ENCODE measurements around the gene KCP.

Gene KCP

DNA sequence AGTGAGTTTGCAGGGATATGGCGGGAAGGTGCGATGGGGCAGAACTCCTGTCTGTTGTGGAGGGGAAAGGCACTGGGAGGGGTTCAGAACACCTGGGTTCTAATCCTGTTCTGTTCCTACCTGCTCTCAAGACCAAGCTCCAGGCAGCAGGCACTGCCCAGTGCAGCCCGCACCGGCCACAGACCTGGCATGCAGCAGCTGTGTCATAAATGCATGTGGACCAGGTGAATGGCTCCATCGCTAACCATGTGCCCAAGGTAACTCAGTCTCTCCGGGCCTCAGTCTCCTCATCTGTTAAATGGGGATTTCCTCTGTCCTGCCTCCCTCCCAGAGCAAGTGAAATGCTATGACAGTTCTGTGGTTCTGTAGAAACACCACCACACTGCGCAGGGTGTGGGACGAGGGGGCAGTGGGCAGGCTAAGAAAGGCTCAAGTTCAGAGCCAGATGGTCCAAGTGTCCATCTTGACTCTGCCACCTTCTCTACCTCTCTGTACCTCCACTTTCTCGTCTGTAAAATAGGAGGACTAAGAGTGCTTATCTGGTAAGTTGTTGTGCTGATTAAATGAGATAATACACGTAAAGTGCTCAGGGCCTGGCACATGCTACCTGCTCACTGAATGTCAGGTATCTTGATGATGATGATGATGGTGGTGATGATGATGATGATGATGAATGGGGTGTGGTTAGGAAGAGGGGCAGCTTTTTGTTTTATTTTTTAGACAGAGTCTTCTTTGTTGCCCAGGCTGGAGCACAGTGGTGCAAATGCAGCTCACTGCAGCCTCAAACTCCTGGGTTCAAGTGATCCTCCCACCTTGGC, 24.9 kb downstream of the KCP start:
- Histone ChIP-seq H3K4me3 (ENCODE audit: low read depth in 1 of 2, low read length in 2 of 2) (no peak overlapping the region), H3K27ac (ENCODE audit: low read depth, low read length) (no peak overlapping the region), H3K27me3 (ENCODE audit: control insufficient read depth in 1 of 2, insufficient read depth in 2 of 2, low read length in 2 of 2) (peaks cover 0 to 4% of the 10 kb centered on the region in 2 donors), H3K4me1 (ENCODE audit: control insufficient read depth in 1 of 2, insufficient read depth in 2 of 2, low read length in 2 of 2) (peaks cover 5 to 9% of the 10 kb centered on the region in 2 donors), H3K36me3 (ENCODE audit: control insufficient read depth in 1 of 2, insufficient read depth in 2 of 2, low read length in 2 of 2) (no peaks in the 10 kb centered on the region), H3K9me3 (ENCODE audit: control insufficient read depth in 1 of 2, low read length in 2 of 2) (no peaks in the 10 kb centered on the region), H3K9ac (ENCODE audit: low read depth in 1 of 2, low read length in 2 of 2) (no peak overlapping the region)

DNA sequence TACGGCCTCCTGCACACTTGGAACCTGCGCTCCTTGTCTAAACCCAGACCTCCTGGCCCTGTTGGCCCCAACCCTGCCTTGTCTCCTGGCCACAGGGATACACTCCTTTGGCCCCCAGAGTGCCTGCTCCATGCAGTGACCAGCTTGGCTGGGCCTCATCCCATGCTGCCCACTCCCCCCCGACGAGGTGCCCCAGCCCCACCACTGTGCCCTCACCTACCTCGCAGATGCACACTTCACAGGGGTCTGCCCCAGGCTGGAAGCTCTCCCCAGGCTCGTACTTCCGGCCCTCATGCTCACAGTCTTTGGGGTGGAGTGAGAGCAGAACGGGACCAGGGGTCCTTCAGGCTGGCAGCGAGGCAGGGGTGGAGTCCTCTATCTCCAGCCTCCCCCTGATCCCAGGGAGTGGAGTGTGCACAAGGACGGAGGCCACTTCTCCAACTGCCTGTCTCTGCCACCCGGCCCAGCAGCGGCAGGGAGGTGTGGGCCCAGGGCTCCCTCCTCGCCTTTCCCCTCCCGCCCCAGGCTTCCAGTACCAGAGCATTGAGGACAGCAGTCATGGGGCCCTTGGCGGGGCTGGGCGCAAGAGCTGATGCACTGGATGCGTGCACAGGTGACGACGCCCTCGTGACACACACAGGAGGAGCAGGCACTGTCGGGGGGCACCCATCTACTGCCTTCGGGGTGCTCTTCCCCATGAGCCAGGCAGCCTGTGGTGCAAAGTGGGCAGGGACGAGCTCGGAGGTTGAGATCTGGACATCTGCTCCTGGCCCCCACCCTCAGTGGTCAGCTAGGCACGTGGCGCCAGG, 25.7 kb downstream of the KCP start:
- Histone ChIP-seq H3K27me3 (ENCODE audit: control insufficient read depth in 1 of 2, insufficient read depth in 2 of 2, low read length in 2 of 2) (no peaks in the 10 kb centered on the region), H3K4me3 (ENCODE audit: low read depth in 1 of 2, low read length in 2 of 2) (no peak overlapping the region), H3K27ac (ENCODE audit: low read depth, low read length) (no peak overlapping the region), H3K36me3 (ENCODE audit: control insufficient read depth in 1 of 2, insufficient read depth in 2 of 2, low read length in 2 of 2) (no peaks in the 10 kb centered on the region), H3K9ac (ENCODE audit: low read depth in 1 of 2, low read length in 2 of 2) (no peak overlapping the region), H3K9me3 (ENCODE audit: control insufficient read depth in 1 of 2, low read length in 2 of 2) (no peaks in the 10 kb centered on the region), H3K4me1 (ENCODE audit: control insufficient read depth in 1 of 2, insufficient read depth in 2 of 2, low read length in 2 of 2) (peaks cover 5 to 9% of the 10 kb centered on the region in 2 donors)

DNA sequence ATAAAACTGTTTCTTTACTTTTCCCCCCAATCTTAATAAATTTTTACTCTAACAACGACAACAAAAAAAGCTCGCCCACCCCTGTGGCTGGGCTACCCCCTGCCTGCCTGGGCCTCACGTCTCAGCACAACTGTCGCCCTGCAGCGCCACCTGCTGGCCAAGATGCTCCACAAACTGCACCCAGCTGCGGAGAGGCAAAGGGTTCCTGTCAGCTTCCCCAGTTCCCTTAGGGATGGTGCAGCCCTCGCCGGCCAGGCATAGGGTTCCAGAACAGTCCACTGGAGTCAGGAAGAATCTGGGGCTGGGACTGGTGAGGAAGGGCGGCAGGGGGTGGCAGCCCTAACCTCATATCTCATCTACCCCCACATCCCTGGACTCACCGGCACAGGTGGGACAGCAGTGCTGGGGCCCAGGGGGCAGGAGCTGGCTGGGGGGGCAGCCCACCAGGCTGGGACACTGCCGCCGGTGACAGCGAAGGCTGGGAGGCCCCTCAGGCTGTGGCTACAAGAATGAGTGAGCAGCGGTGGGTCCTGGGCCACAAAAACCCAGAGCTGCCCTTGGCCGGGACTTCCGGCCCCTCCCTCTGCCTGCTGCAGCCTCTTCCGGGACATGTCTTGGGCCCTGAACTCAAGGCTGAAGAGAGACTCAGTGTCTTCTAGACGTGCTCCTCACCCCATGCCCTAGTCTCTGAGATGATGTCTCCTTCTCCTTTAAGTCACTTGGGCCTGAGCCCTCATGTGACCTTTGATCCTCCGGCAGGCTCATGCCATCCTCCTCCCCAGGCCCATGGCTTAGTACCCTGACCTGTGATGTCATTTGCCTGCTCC, 26.7 kb downstream of the KCP start:
- Histone ChIP-seq H3K36me3 (ENCODE audit: control insufficient read depth in 1 of 2, insufficient read depth in 2 of 2, low read length in 2 of 2) (no peaks in the 10 kb centered on the region), H3K27me3 (ENCODE audit: control insufficient read depth in 1 of 2, insufficient read depth in 2 of 2, low read length in 2 of 2) (no peaks in the 10 kb centered on the region), H3K9me3 (ENCODE audit: control insufficient read depth in 1 of 2, low read length in 2 of 2) (no peaks in the 10 kb centered on the region), H3K9ac (ENCODE audit: low read depth in 1 of 2, low read length in 2 of 2) (no peak overlapping the region), H3K4me1 (ENCODE audit: control insufficient read depth in 1 of 2, insufficient read depth in 2 of 2, low read length in 2 of 2) (peaks cover 5 to 9% of the 10 kb centered on the region in 2 donors), H3K4me3 (ENCODE audit: low read depth in 1 of 2, low read length in 2 of 2) (peak overlapping the region in 1 of 2 donors; percentile 61), H3K27ac (ENCODE audit: low read depth, low read length) (no peak overlapping the region)

DNA sequence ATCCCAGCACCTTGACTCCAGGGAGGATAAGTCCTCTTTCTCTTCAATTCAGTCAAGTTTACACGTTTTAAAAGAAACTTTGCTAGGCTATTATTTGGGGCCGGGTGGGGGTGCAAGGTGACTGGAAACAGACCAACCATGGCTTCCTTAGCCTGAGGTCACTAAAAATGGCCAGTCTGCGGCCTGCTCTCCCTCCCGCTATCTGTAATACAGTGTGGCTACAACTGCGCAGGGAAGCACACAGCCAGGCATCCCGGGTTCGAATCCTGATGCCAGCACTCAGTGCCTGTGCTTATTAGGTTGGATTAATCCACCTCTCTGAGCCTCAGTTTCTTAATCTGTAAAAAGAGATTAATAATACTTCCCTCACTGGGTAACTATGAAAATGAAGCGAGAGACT, 28.4 kb downstream of the KCP start:
- no peak overlapping the region for H3K4me3 ChIP-seq (ENCODE audit: low read depth in 1 of 2, low read length in 2 of 2)
- H3K9ac ChIP-seq (ENCODE audit: low read depth in 1 of 2, low read length in 2 of 2) = no peak overlapping the region
- H3K27me3 ChIP-seq (ENCODE audit: control insufficient read depth in 1 of 2, insufficient read depth in 2 of 2, low read length in 2 of 2) = no peaks in the 10 kb centered on the region
- no peak overlapping the region for H3K27ac ChIP-seq (ENCODE audit: low read depth, low read length)
- H3K9me3 ChIP-seq (ENCODE audit: control insufficient read depth in 1 of 2, low read length in 2 of 2) = no peaks in the 10 kb centered on the region
- H3K36me3 ChIP-seq (ENCODE audit: control insufficient read depth in 1 of 2, insufficient read depth in 2 of 2, low read length in 2 of 2) = no peaks in the 10 kb centered on the region
- H3K4me1 ChIP-seq (ENCODE audit: control insufficient read depth in 1 of 2, insufficient read depth in 2 of 2, low read length in 2 of 2) = peaks cover 6 to 9% of the 10 kb centered on the region in 2 donors

DNA sequence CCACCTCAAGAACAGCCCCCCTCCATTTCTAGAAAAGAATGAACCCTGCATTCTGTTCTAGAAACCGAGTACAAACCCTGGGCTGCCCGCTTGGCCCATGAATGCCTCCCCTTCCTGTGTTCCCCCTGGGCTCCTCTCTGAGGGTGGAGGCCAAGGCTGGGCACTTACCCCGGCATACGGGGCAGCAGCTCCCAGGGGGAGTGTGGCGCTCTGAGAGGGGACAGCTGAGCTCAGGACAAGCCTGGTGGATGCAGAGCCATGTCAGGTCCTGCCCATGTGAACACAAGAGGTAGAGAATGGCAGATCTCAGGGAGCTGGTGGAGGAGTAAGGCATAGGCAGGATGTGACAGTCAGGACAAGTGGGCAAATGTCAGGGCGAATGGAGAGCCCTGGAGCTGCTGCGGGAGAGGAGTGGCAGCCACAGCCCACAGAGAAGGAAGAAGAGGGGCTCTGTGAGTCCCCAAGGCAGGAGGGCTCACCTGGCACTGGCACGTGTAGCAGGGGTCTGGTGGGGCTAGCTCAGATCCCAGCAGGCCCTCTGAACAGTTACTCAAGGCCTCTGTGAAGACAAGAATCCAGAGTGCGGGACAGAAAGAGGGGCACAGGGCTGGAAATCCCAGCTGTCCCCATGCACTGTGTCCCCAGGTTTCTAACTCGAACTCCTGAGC, 28.9 kb downstream of the KCP start:
- Histone ChIP-seq H3K27ac (ENCODE audit: low read depth, low read length) (no peak overlapping the region), H3K9me3 (ENCODE audit: control insufficient read depth in 1 of 2, low read length in 2 of 2) (no peaks in the 10 kb centered on the region), H3K36me3 (ENCODE audit: control insufficient read depth in 1 of 2, insufficient read depth in 2 of 2, low read length in 2 of 2) (no peaks in the 10 kb centered on the region), H3K9ac (ENCODE audit: low read depth in 1 of 2, low read length in 2 of 2) (no peak overlapping the region), H3K4me3 (ENCODE audit: low read depth in 1 of 2, low read length in 2 of 2) (no peak overlapping the region), H3K4me1 (ENCODE audit: control insufficient read depth in 1 of 2, insufficient read depth in 2 of 2, low read length in 2 of 2) (peaks cover 11 to 14% of the 10 kb centered on the region in 2 donors), H3K27me3 (ENCODE audit: control insufficient read depth in 1 of 2, insufficient read depth in 2 of 2, low read length in 2 of 2) (no peaks in the 10 kb centered on the region)

DNA sequence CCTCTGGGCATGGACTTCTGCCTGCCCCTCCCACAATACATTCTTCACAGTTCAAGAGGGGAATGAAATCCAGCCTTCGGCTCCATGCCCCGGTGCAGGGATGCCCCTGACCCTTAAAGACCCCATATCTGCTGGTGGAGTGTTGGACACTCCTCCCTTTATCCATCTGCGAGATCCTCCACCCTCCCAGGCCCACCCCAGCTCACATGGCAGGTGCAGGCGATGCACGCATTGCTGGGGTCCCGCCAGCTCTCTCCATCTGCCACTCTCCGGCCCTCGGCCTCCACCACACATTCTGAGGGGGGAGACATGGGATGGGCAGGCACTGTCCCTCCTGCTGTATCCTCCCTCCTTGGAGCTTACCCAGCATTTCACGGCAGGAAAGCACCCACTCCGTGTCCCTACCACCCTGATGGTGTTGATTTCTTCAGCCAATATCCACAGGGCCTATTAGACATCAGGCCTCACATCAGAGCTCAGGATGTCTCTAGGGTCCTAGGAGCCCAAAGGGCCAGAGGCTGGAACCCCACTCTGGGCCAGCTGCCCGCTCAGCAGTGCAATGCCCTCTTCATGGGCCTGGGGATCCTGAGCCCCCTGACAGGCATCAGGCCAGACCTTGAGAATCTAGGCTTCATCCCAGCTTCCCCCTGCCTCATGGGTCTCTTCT, 29.6 kb downstream of the KCP start:
- Histone ChIP-seq H3K9me3 (ENCODE audit: control insufficient read depth in 1 of 2, low read length in 2 of 2) (no peaks in the 10 kb centered on the region), H3K36me3 (ENCODE audit: control insufficient read depth in 1 of 2, insufficient read depth in 2 of 2, low read length in 2 of 2) (no peaks in the 10 kb centered on the region), H3K27ac (ENCODE audit: low read depth, low read length) (no peak overlapping the region), H3K4me3 (ENCODE audit: low read depth in 1 of 2, low read length in 2 of 2) (no peak overlapping the region), H3K4me1 (ENCODE audit: control insufficient read depth in 1 of 2, insufficient read depth in 2 of 2, low read length in 2 of 2) (peaks cover 18 to 21% of the 10 kb centered on the region in 2 donors), H3K27me3 (ENCODE audit: control insufficient read depth in 1 of 2, insufficient read depth in 2 of 2, low read length in 2 of 2) (no peaks in the 10 kb centered on the region), H3K9ac (ENCODE audit: low read depth in 1 of 2, low read length in 2 of 2) (no peak overlapping the region)

DNA sequence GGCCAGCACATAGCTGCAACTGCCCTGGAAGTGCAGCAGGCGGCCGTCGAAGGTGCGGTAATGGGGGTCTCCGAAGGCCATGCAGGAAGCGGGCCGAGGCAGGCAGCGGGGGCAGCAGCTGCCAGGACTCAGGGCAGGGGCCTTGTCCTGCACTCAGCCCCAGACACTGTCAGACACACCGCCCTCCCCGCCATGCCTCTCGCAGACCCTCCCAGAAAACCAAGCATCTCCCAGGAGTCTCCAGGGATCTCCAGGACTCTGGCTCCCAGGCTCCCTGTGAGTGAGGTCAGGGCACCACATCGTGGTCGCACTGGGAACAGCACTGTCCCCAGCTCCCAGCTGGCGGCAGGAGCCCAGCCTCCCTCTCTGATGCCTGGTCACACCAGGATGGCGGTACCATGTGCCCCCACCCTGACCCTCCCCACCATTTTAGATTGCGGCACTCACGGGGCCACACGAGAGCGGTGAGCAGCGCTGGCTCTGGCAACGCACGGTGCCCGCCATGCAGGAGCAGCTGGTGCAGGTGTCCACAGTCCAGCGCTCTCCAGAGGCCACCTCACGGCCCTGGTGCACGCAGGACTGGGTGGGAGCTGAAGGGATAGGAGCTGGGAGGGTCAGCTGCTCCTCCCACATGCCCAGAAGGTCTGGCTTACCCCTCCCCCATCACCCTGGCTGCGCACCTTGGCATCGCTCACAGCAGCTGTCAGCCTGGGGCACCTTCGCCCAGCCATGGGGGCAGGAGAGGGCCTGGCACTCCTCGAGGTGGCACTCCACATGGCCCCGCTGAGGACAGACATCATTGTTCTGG, 30.4 kb downstream of the KCP start:
- Histone ChIP-seq H3K4me1 (ENCODE audit: control insufficient read depth in 1 of 2, insufficient read depth in 2 of 2, low read length in 2 of 2) (peaks cover 22 to 25% of the 10 kb centered on the region in 2 donors), H3K9ac (ENCODE audit: low read depth in 1 of 2, low read length in 2 of 2) (no peak overlapping the region), H3K9me3 (ENCODE audit: control insufficient read depth in 1 of 2, low read length in 2 of 2) (no peaks in the 10 kb centered on the region), H3K27me3 (ENCODE audit: control insufficient read depth in 1 of 2, insufficient read depth in 2 of 2, low read length in 2 of 2) (no peaks in the 10 kb centered on the region), H3K27ac (ENCODE audit: low read depth, low read length) (no peak overlapping the region), H3K36me3 (ENCODE audit: control insufficient read depth in 1 of 2, insufficient read depth in 2 of 2, low read length in 2 of 2) (no peaks in the 10 kb centered on the region), H3K4me3 (ENCODE audit: low read depth in 1 of 2, low read length in 2 of 2) (no peak overlapping the region)

DNA sequence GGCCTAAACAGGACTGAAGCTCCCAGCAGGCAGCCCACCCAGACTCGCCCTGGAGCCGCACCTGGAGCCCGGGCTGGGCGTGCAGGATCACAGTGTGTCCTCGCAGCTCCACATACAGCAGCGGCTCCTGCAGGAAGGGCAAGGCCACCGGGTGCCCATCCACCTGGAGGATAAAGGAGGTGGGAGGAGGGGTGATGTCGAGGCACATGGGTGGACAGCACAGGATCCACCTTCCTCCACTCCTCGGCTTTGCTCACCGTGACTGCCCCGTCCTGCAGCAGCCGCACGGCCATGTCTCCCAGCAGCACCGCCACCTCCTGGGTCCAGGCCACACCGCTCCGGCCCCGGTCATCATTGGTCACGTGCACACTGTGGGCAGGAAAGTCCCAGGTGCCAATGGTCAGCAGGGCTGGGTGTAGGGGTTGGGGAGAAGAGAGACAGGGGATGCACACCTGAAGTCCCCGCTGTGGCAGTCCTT, 31.0 kb downstream of the KCP start:
- H3K27me3 ChIP-seq (ENCODE audit: control insufficient read depth in 1 of 2, insufficient read depth in 2 of 2, low read length in 2 of 2) = no peaks in the 10 kb centered on the region
- no peaks in the 10 kb centered on the region for H3K9me3 ChIP-seq (ENCODE audit: control insufficient read depth in 1 of 2, low read length in 2 of 2)
- peaks cover 26 to 31% of the 10 kb centered on the region in 2 donors for H3K4me1 ChIP-seq (ENCODE audit: control insufficient read depth in 1 of 2, insufficient read depth in 2 of 2, low read length in 2 of 2)
- no peaks in the 10 kb centered on the region for H3K36me3 ChIP-seq (ENCODE audit: control insufficient read depth in 1 of 2, insufficient read depth in 2 of 2, low read length in 2 of 2)
- no peak overlapping the region for H3K27ac ChIP-seq (ENCODE audit: low read depth, low read length)
- no peak overlapping the region for H3K9ac ChIP-seq (ENCODE audit: low read depth in 1 of 2, low read length in 2 of 2)
- no peak overlapping the region for H3K4me3 ChIP-seq (ENCODE audit: low read depth in 1 of 2, low read length in 2 of 2)

All from duodenal mucosa (tissue), 2 donors.